ENCODE results near the gene RALGPS1.

GRCh38 chr9:126919193-126919592 is 4.6 kb downstream of the RALGPS1 start:
- TF ChIP-seq GATA3 (IDR thresholded peaks at IDR 0.05; ENCODE audit: low read depth, low read length) (no peak), GATA2 (IDR thresholded peaks at IDR 0.05; ENCODE audit: low read depth, low read length) (no peak)

All from SH-SY5Y (cell line).